Vagina (tissue), 2 donors: ENCODE results near the gene PFKL. TPM values are rescaled to one million over a fixed set of nuclear protein-coding genes. Genes with fewer than 3 reads are reported as not detected.

Experiments used
- DNase-seq, 2 donors: peaks; one replicate each; pipeline ENCODE4 v3.0.0-alpha.2; 2017; ENCODE audit errors: extremely low spot score in 2 of 2
- H3K27ac ChIP-seq: fragments of 200-600 bp; sonication (generic); one replicate; pipeline ENCODE4 v1.5.1; 2019
- H3K27me3 ChIP-seq: fragments of 200-600 bp; sonication (generic); one replicate; pipeline ENCODE4 v1.5.1; 2019
- H3K36me3 ChIP-seq, 2 donors: fragments of 200-600 bp; sonication (generic); one replicate each; pipeline ENCODE4 v1.5.1; 2017 to 2019
- H3K4me1 ChIP-seq: fragments of 200-600 bp; sonication (generic); one replicate; pipeline ENCODE4 v1.5.1; 2019
- H3K4me3 ChIP-seq, 2 donors: fragments of 200-600 bp; sonication (generic); 1 replicate in 1 of 2; 2 replicates in 1 of 2; pipeline ENCODE4 v1.5.1; 2016 to 2019
- H3K9me3 ChIP-seq: fragments of 200-600 bp; sonication (generic); one replicate; pipeline ENCODE4 v1.5.1; 2019
- CTCF ChIP-seq, 3 experiments: fragments of 450-650 bp in 2 of 3; fragments of 200-600 bp in 1 of 3; sonication (generic) in 1 of 3; IDR thresholded peaks; one replicate each; pipeline ENCODE4 v1.5.1; 2017 to 2019; ENCODE audit warnings: antibody characterized with exemption in 3 of 3, mild to moderate bottlenecking in 2 of 3, moderate library complexity in 2 of 3
- POLR2A ChIP-seq, 2 donors: fragments of 450-650 bp; IDR thresholded peaks; one replicate each; pipeline ENCODE4 v1.6.1; 2017; ENCODE audit warnings: antibody characterized with exemption in 2 of 2, mild to moderate bottlenecking in 2 of 2, moderate library complexity in 2 of 2
- POLR2AphosphoS5 ChIP-seq, 2 donors: sonication (generic); formaldehyde crosslinking; IDR thresholded peaks; one replicate each; pipeline ENCODE4 v1.9.0; 2017; ENCODE audit warnings: antibody characterized with exemption in 2 of 2, mild to moderate bottlenecking in 2 of 2, low read depth in 1 of 2; ENCODE audit not compliant: insufficient read depth in 1 of 2
- intact Hi-C: fragments of 100-400 bp; cut with DNase I; formaldehyde crosslinking; loops from one replicate; pipeline ENCODE4 v1.15.1; 2023
- total RNA-seq: library from RNA; depleted of rRNA; stranded (reverse); fragments of >200 nt; gene quantifications from one replicate; pipeline ENCODE4 v1.2.3, GENCODE V29; 2016

Gene PFKL
- total RNA-seq, 1 donor from 2014 or later, result 79.1 TPM

- Histone ChIP-seq H3K9me3 (no peaks in the 10 kb centered on the region), H3K4me1 (no peaks in the 10 kb centered on the region), H3K27ac (no peak overlapping the region), H3K36me3 (no peaks in the 10 kb centered on the region), H3K27me3 (no peaks in the 10 kb centered on the region), H3K4me3 (no peak overlapping the region)
- intact Hi-C loops, result no loop called here
- TF ChIP-seq POLR2A (IDR thresholded peaks at IDR 0.05) (no peak), CTCF (IDR thresholded peaks at IDR 0.05) (no peak)
- no peak for DNase-seq
Measured at GRCh38 chr21:44260066-44260465, 39.8 kb upstream of the PFKL start.

- no peak overlapping the region for H3K4me3 ChIP-seq
- TF ChIP-seq CTCF (IDR thresholded peaks at IDR 0.05), result no peak
- TF ChIP-seq POLR2AphosphoS5 (IDR thresholded peaks at IDR 0.05; ENCODE audit: insufficient read depth in 1 of 2, low read depth in 1 of 2), result no peak
- no peak for TF ChIP-seq POLR2A (IDR thresholded peaks at IDR 0.05)
- no peak for DNase-seq
Measured at GRCh38 chr21:44260791-44261631, 38.8 kb upstream of the PFKL start.

GRCh38 chr21:44261675-44262295 lies 38.1 kb upstream of the PFKL start, which contains the start of gene DNMT3L:
TSS of gene DNMT3L (minus strand) at chr21:44261897. CDS start at chr21:44261259, 638 bp downstream.
- TF ChIP-seq POLR2A (IDR thresholded peaks at IDR 0.05), result no peak
- TF ChIP-seq CTCF (IDR thresholded peaks at IDR 0.05), result no peak
- TF ChIP-seq POLR2AphosphoS5 (IDR thresholded peaks at IDR 0.05; ENCODE audit: insufficient read depth in 1 of 2, low read depth in 1 of 2), result no peak
- intact Hi-C loops, result no loop called here

More at GRCh38 chr21:44260791-44261631, 38.8 kb upstream of the PFKL start:
- intact Hi-C loops, result no loop called here
- Histone ChIP-seq H3K27ac (no peak overlapping the region), H3K9me3 (no peaks in the 10 kb centered on the region), H3K27me3 (no peaks in the 10 kb centered on the region), H3K36me3 (no peaks in the 10 kb centered on the region), H3K4me1 (no peaks in the 10 kb centered on the region)

DNA sequence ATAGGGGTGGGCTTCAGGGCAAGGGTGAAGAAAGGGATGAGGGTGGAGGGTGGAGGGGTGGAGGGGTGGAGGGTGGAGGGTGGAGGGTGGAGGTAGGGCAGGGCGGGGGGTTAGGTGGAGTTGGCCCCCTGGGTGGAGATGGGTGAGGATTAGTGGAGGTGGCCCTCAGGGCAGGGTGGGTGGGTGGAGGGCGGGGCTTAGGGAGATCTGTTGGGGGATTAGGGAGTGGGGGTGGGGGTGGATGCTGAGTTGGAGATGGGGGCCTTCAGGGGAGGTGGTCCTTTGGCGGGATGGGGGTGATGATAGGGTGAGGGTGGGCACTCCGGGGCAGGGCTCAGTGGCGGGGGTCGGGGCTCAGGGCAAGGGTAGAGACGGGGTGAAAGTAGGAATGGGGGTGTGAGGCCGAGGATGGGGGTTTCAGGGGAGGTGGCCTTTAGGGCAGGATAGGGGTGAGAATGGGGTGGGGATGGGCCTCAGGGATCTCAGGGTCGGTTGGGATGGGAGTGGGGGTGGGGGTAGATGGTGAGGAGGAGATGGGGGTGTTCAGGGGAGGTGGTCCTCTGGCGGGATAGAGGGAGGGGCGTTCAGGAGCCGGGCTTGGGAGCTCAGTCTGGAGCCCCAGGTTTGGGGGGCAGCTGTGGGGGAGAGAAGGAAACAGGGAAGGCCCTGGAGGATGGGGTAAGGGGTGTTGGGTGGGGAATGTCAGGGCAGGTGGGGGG lies 37.4 kb upstream of the PFKL start:
- intact Hi-C loops, result no loop called here
- no peak for TF ChIP-seq POLR2A (IDR thresholded peaks at IDR 0.05)
- no peak for TF ChIP-seq POLR2AphosphoS5 (IDR thresholded peaks at IDR 0.05; ENCODE audit: insufficient read depth in 1 of 2, low read depth in 1 of 2)
- no peak for TF ChIP-seq CTCF (IDR thresholded peaks at IDR 0.05)

More at GRCh38 chr21:44261675-44262295, 38.1 kb upstream of the PFKL start, which contains the start of gene DNMT3L:
- Histone ChIP-seq H3K4me1 (no peaks in the 10 kb centered on the region), H3K27ac (no peak within 1 kb of the TSS), H3K36me3 (no peaks in the 10 kb centered on the region), H3K9me3 (no peaks in the 10 kb centered on the region), H3K4me3 (no peak within 1 kb of the TSS), H3K27me3 (no peaks in the 10 kb centered on the region)
- DNase-seq, result no peak

More for the DNA sequence above, 37.4 kb upstream of the PFKL start:
- Histone ChIP-seq H3K4me3 (no peak overlapping the region), H3K4me1 (no peaks in the 10 kb centered on the region), H3K27me3 (no peaks in the 10 kb centered on the region), H3K9me3 (no peaks in the 10 kb centered on the region), H3K36me3 (no peaks in the 10 kb centered on the region), H3K27ac (no peak overlapping the region)
- DNase-seq, result no peak
